SU-DHL-6 (cell line): Measurements from ENCODE around the gene PTDSS2.
A peak's percentile ranks its signal among the peaks of the same experiment; 100 is the strongest.

Experiments
- H2AFZ ChIP-seq: fragments of 200-600 bp; sonication (generic); 2 replicates; pipeline ENCODE4 v1.6.1; 2014; ENCODE audit warnings: low read depth, mild to moderate bottlenecking, moderate library complexity, mixed read lengths, antibody characterized with exemption, low read length; ENCODE audit not compliant: severe bottlenecking
- H3F3A ChIP-seq: fragments of 200-600 bp; shearing (Covaris generic); 2 replicates; pipeline ENCODE4 v1.6.0; 2016; ENCODE audit warnings: antibody characterized with exemption, mild to moderate bottlenecking; ENCODE audit not compliant: insufficient read depth
- H3K27ac ChIP-seq: fragments of 200-600 bp; sonication (generic); 2 replicates; pipeline ENCODE4 v1.5.1; 2016; ENCODE audit warnings: low read depth, mild to moderate bottlenecking, low read length, moderate library complexity, mixed read lengths
- H3K27me3 ChIP-seq: fragments of 200-600 bp; sonication (generic), shearing (Covaris generic); 2 replicates; pipeline ENCODE4 v1.6.0; 2014; ENCODE audit warnings: mild to moderate bottlenecking, low read length
- H3K36me3 ChIP-seq: fragments of 200-600 bp; sonication (generic); 2 replicates; pipeline ENCODE4 v1.6.1; 2014; ENCODE audit warnings: mild to moderate bottlenecking, low read length, mixed read lengths
- H3K4me2 ChIP-seq: fragments of 300-600, 200-600 bp; shearing (Covaris generic), sonication (generic); 2 replicates; pipeline ENCODE4 v1.6.0; 2014; ENCODE audit warnings: low read length, low read depth, mild to moderate bottlenecking; ENCODE audit not compliant: poor library complexity, severe bottlenecking
- H3K4me3 ChIP-seq: fragments of 200-600 bp; sonication (generic); 2 replicates; pipeline ENCODE4 v1.5.1; 2014; ENCODE audit warnings: antibody characterized with exemption, low read length, mild to moderate bottlenecking, mixed read lengths; ENCODE audit not compliant: insufficient read depth, poor library complexity, severe bottlenecking
- H3K79me2 ChIP-seq: fragments of 200-600 bp; sonication (generic); 2 replicates; pipeline ENCODE4 v1.6.1; 2014; ENCODE audit warnings: mild to moderate bottlenecking, low read length, moderate library complexity; ENCODE audit not compliant: insufficient read depth
- H3K9ac ChIP-seq: fragments of 200-600 bp; sonication (generic); 2 replicates; pipeline ENCODE4 v1.7.0; 2014; ENCODE audit warnings: mild to moderate bottlenecking, low read length
- H3K9me2 ChIP-seq: fragments of 200-600 bp; sonication (generic); replicated peaks from 2 replicates; pipeline ENCODE4 v1.6.1; 2014; ENCODE audit warnings: low read length; ENCODE audit not compliant: insufficient read depth
- H3K9me3 ChIP-seq: fragments of 200-600 bp; sonication (generic); 2 replicates; pipeline ENCODE4 v1.6.1; 2014; ENCODE audit warnings: low read length, mixed read lengths; ENCODE audit not compliant: insufficient read depth
- H4K20me1 ChIP-seq: fragments of 200-600 bp; sonication (generic); 2 replicates; pipeline ENCODE4 v1.6.1; 2014; ENCODE audit warnings: low read depth, mild to moderate bottlenecking, antibody characterized with exemption, low read length, moderate library complexity, mixed read lengths
- CTCF ChIP-seq: fragments of 200-600 bp; sonication (generic); IDR thresholded peaks from one replicate; pipeline ENCODE4 v1.5.1; 2017; ENCODE audit warnings: antibody characterized with exemption, mild to moderate bottlenecking, low read length, moderate library complexity; ENCODE audit not compliant: insufficient read depth, poor library complexity, severe bottlenecking
- EZH2phosphoT487 ChIP-seq: fragments of 200-600 bp; sonication (generic), shearing (Covaris generic); conservative IDR thresholded peaks from 2 replicates; pipeline ENCODE4 v1.6.1; 2018; ENCODE audit warnings: mild to moderate bottlenecking, antibody characterized with exemption, low read length, moderate library complexity, mixed read lengths

PTDSS2 gene

DNA sequence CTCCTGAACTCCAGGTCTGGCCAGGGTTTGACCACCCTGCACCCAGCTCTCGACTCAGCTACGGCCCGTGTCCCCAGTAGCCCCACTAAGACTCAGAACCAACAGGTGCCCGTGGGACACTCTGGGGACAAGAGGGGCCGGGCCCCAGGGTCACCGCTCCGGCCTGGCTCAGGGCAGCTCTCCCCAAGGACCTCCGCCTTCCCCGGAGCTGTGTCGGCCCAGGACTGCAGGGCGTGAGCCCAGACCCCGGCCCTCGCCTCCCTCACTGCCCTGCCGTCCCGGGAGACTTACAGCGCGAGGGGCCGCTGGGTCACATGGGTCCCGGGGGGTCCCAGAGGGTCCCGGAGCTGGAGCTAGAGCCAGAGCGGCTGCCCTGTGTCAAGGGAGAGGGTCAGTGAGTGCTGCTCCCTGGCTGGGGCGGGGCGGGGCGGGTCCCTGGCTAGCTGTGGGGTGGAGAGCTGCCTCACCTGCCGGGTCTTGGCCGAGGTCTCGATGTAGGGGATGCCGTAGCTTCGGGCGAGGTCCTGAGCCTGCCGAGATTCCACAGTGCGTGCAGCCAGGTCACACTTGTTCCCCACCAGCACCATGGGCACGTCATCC, 83.0 kb downstream of the PTDSS2 start:
- Histone ChIP-seq H3K4me2 (no peak overlapping the region), H3K4me3 (no peak overlapping the region), H3K79me2 (peaks cover 12% of the 10 kb centered on the region), H2AFZ (no peak overlapping the region), H4K20me1 (no peaks in the 10 kb centered on the region), H3K27me3 (no peaks in the 10 kb centered on the region), H3K27ac (no peak overlapping the region), H3K9me2 (no peaks in the 10 kb centered on the region), H3K9me3 (no peaks in the 10 kb centered on the region), H3K9ac (no peak overlapping the region), H3F3A (peaks cover 11% of the 10 kb centered on the region), H3K36me3 (no peaks in the 10 kb centered on the region)
- no peak for TF ChIP-seq EZH2phosphoT487
- TF ChIP-seq CTCF, result no peak

GRCh38 chr11:533586-534395, 83.7 kb downstream of the PTDSS2 start:
- peaks cover 12% of the 10 kb centered on the region for H3K79me2 ChIP-seq
- H3K9me3 ChIP-seq, result no peaks in the 10 kb centered on the region
- peak overlapping the region; percentile 78 for H3K9ac ChIP-seq
- H2AFZ ChIP-seq, result no peak overlapping the region
- peaks cover 11% of the 10 kb centered on the region for H3F3A ChIP-seq
- peak overlapping the region; percentile 73 for H3K4me3 ChIP-seq
- no peaks in the 10 kb centered on the region for H4K20me1 ChIP-seq
- no peaks in the 10 kb centered on the region for H3K36me3 ChIP-seq
- TF ChIP-seq CTCF, result no peak
- TF ChIP-seq EZH2phosphoT487, result no peak
- H3K9me2 ChIP-seq, result no peaks in the 10 kb centered on the region
- H3K27ac ChIP-seq, result no peak overlapping the region; the same call in 1 of the 2 replicates
- no peaks in the 10 kb centered on the region for H3K27me3 ChIP-seq
- peak overlapping the region; percentile 71 for H3K4me2 ChIP-seq

DNA sequence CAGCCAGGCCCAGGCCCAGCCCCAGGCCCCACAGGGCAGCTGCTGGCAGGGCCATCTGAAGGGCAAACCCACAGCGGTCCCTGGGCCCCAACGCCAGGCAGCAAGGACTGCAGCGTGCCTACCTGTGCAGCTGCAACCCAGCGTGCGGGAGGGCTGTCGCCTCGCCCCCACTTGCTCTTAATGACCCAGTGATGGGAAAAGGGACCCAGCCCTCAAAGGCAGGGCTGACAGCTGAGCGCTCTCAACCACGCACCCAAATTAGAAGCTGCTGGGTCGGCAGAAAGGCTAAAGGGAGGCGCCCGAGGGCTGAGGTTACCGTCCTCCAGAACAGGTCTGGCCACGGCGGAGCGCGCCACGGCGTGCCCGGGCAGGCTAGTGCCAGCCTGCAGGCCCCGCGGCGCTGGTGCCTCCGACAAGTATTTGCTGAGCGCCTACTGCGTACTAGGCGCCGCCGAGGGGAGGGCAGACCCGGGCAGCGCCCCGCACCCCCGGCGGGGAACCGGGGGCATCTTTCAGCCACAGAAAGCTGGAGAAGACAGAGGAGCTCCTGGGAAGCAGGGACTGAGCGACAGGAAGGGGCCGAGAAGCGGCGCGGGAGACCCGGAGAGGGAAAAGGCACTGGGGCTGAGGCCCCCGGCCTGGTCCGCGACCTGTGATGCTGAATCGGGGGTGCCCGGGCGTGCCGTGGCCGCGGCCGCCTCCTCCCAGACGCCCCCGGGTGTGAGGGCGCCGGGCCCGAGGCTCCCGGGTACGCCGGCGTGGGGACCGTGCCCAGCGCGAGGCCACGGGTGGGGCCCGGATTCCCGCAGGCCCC, 84.5 kb downstream of the PTDSS2 start:
- Histone ChIP-seq H4K20me1 (no peaks in the 10 kb centered on the region), H3F3A (peaks cover 11% of the 10 kb centered on the region), H3K9me2 (no peaks in the 10 kb centered on the region), H3K9ac (peak overlapping the region; percentile 78), H3K27me3 (no peaks in the 10 kb centered on the region), H3K9me3 (no peaks in the 10 kb centered on the region), H3K4me3 (peak overlapping the region; percentile 73), H3K36me3 (no peaks in the 10 kb centered on the region), H3K79me2 (peaks cover 12% of the 10 kb centered on the region), H3K4me2 (peak overlapping the region; percentile 71), H3K27ac (peak overlapping the region; percentile 63), H2AFZ (peak overlapping the region; percentile 1)
- TF ChIP-seq EZH2phosphoT487 (no peak), CTCF (peak; percentile 15)
